ENCODE data around the gene TMEM132A. TPM values are rescaled to one million over a fixed set of nuclear protein-coding genes. Genes with fewer than 3 reads are reported as not detected.
A peak's percentile ranks its signal among the peaks of the same experiment; 100 is the strongest.

The TMEM132A gene
- total and polyA plus RNA-seq, 3 experiments from 2014 or later, result 0.68 to 0.73 TPM; not detected in 1

DNA sequence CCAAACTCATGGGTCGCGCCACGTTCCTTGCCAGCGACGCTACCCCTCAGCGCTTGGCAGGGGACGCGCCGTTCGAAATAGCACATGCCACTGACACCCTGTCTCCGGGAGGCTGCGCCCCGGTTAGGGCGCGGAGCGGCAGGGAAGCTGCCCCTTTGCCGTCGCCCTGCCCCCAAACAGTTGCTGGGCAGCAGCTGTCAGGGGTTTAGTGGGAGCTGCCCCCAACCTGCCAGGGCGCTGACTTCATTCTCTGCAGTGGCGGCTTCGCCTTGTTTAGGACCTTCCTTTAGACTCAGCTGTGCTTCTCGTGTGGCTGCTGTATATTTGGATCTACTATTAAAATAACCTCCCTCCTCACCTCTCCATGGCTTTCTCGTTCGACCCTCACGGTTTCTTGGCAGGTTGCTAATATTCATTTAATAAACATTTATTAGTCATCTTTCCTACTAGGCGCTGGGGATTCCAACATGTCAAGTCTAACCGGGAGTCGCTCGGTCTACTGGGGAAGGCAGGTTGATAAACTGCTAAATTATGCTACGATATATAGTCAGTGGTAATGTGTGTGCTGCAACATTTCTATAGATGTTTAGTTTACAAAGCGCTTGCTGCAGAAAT lies 9.5 kb upstream of the TMEM132A start:
- peak in 2 of 5 donors; percentile 25 to 59 for DNase-seq

GRCh38 chr11:60915248-60915914 lies 8.9 kb upstream of the TMEM132A start:
- DNase-seq, result peak; percentile 63 to 85 (median 64)
- POLR2A ChIA-PET, result interaction anchor here (0.9 to 3.8 kb wide), 8 partner anchors 8 to 177 kb away, joined by 3 to 33 read pairs (median 4); partner anchors contain the start of gene PRPF19
- Mint-ChIP-seq H3K4me1 (peaks cover 55 to 77% (median 59%) of the 10 kb centered on the region in 3 donors), H3K36me3 (peaks cover 5 to 31% (median 9%) of the 10 kb centered on the region in 3 donors), H3K9me3 (no peaks in the 10 kb centered on the region), H3K4me3 (peak overlapping the region; percentile 93 to 99 (median 97)), H3K27ac (peak overlapping the region; percentile 81 to 98 (median 94)), H3K27me3 (no peaks in the 10 kb centered on the region)
- H3K27ac ChIP-seq (ENCODE audit: low read depth, low read length), result peak overlapping the region; percentile 82
- CTCF ChIA-PET, result interaction anchor here (0.6 to 4.8 kb wide), 23 partner anchors 10 to 272 kb away, joined by 3 to 51 read pairs (median 4); partner anchors contain the start of genes CD6, PRPF19 and ZP1
- H3K27me3 ChIP-seq (ENCODE audit: insufficient read depth, low read length, poor library complexity, severe bottlenecking), result no peaks in the 10 kb centered on the region
- H3K4me1 ChIP-seq (ENCODE audit: insufficient read depth, low read length), result peaks cover 47% of the 10 kb centered on the region
- H3K36me3 ChIP-seq (ENCODE audit: insufficient read depth, low read length), result peaks cover 18% of the 10 kb centered on the region
- H3K4me3 ChIP-seq (ENCODE audit: low read length), result peak overlapping the region; percentile 91
- H3K9me3 ChIP-seq (ENCODE audit: low read length), result no peaks in the 10 kb centered on the region

More for the DNA sequence above, 9.5 kb upstream of the TMEM132A start:
- no peaks in the 10 kb centered on the region for H3K27me3 ChIP-seq (ENCODE audit: insufficient read depth, low read length, poor library complexity, severe bottlenecking)
- H3K27ac Mint-ChIP-seq, result peak overlapping the region; percentile 81 to 98 (median 94)
- peak overlapping the region; percentile 91 for H3K4me3 ChIP-seq (ENCODE audit: low read length)
- H3K36me3 Mint-ChIP-seq, result peaks cover 2 to 25% (median 3%) of the 10 kb centered on the region in 3 donors
- H3K27me3 Mint-ChIP-seq, result no peaks in the 10 kb centered on the region
- H3K9me3 Mint-ChIP-seq, result no peaks in the 10 kb centered on the region
- H3K9me3 ChIP-seq (ENCODE audit: low read length), result no peaks in the 10 kb centered on the region
- H3K36me3 ChIP-seq (ENCODE audit: insufficient read depth, low read length), result peaks cover 11% of the 10 kb centered on the region
- H3K27ac ChIP-seq (ENCODE audit: low read depth, low read length), result peak overlapping the region; percentile 82
- ChIA-PET POLR2A (interaction anchor here (0.5 to 3.8 kb wide), 10 partner anchors 9 to 516 kb away, joined by 3 to 33 read pairs (median 4); partner anchors contain the start of genes CD6 and PRPF19), CTCF (interaction anchor here (0.6 to 4.8 kb wide), 21 partner anchors 9 to 273 kb away, joined by 3 to 51 read pairs (median 5); partner anchors contain the start of genes CD6, PRPF19 and ZP1)
- peak overlapping the region; percentile 93 to 99 (median 97) for H3K4me3 Mint-ChIP-seq
- peaks cover 47% of the 10 kb centered on the region for H3K4me1 ChIP-seq (ENCODE audit: insufficient read depth, low read length)
- peaks cover 59 to 83% (median 60%) of the 10 kb centered on the region in 3 donors for H3K4me1 Mint-ChIP-seq

DNA sequence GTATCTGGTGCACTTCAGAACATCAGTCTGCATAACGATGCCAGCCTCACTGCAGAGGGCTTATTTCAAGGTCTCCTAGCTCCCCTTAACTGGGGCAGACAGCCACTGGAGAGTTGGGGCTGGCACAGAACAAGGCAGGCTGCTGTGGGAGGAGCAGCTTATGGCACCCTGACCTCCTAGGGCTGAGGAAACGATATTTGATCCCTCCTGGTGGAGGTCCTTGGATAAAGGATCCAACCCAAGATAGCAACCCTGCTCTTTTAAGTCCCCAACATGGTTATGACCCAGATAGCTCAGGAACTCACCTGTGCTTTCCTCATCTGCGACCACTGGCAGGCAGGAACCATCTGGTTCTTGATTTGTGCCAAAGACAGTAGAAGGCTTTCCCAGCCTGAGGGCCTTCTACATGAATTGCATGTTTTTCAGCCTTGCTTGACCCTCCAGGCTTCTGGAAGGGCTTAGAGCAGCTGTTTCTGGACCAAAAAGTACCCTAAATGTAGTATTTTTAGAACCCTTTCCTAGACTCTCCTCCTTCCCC lies 7.5 kb upstream of the TMEM132A start:
- peak overlapping the region; percentile 6 to 98 (median 66) for H3K27ac Mint-ChIP-seq
- H3K27ac ChIP-seq (ENCODE audit: low read depth, low read length), result no peak overlapping the region
- no peaks in the 10 kb centered on the region for H3K27me3 ChIP-seq (ENCODE audit: insufficient read depth, low read length, poor library complexity, severe bottlenecking)
- H3K36me3 Mint-ChIP-seq, result peaks cover 16 to 45% (median 16%) of the 10 kb centered on the region in 3 donors
- no peaks in the 10 kb centered on the region for H3K9me3 ChIP-seq (ENCODE audit: low read length)
- no peaks in the 10 kb centered on the region for H3K9me3 Mint-ChIP-seq
- POLR2A ChIA-PET, result interaction anchor here (1.1 to 3.8 kb wide), 2 partner anchors 11 to 125 kb away, joined by 4 to 33 read pairs; partner anchors contain the start of gene PRPF19
- no peak for DNase-seq
- CTCF ChIA-PET, result interaction anchor here (0.6 to 2.4 kb wide), 5 partner anchors 18 to 270 kb away, joined by 3 to 20 read pairs (median 5); partner anchors contain the start of gene CD6
- H3K4me3 Mint-ChIP-seq, result peak overlapping the region in 5 of 7 donors; percentile 19 to 99 (median 47)
- peaks cover 0 to 3% of the 10 kb centered on the region in 2 donors for H3K27me3 Mint-ChIP-seq
- no peak overlapping the region for H3K4me3 ChIP-seq (ENCODE audit: low read length)
- H3K4me1 Mint-ChIP-seq, result peaks cover 47 to 64% (median 49%) of the 10 kb centered on the region in 3 donors
- peaks cover 36% of the 10 kb centered on the region for H3K4me1 ChIP-seq (ENCODE audit: insufficient read depth, low read length)
- peaks cover 31% of the 10 kb centered on the region for H3K36me3 ChIP-seq (ENCODE audit: insufficient read depth, low read length)

DNA sequence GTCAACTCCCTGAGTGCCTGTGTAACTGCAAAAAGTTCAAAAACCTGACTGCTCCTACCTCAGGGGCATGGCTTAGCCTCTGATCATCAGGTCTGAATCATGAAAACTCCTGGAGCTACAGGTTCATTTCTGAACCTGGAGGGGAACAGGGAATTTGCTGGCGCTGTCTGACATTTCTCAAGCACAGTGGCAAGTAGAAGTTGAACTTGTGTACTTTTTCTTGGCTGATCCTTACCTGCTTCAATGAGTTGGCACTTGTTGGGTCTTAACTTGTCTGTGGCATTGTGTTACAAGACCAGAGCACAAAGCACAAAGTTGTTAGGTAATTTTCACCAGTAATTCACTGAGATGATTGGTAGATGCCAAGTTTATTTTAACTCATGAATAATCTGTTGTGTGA lies 7.0 kb upstream of the TMEM132A start:
- ChIA-PET POLR2A (no interaction called here), CTCF (interaction anchor here (0.6 kb wide), 1 partner anchor 270 kb away, joined by 3 read pairs; no protein-coding TSS in a partner anchor)
- H3K36me3 Mint-ChIP-seq, result peaks cover 18 to 50% (median 19%) of the 10 kb centered on the region in 3 donors
- peaks cover 0 to 3% of the 10 kb centered on the region in 2 donors for H3K27me3 Mint-ChIP-seq
- DNase-seq, result no peak
- Histone ChIP-seq H3K27ac (ENCODE audit: low read depth, low read length) (no peak overlapping the region), H3K4me3 (ENCODE audit: low read length) (no peak overlapping the region), H3K9me3 (ENCODE audit: low read length) (no peaks in the 10 kb centered on the region), H3K4me1 (ENCODE audit: insufficient read depth, low read length) (peaks cover 31% of the 10 kb centered on the region), H3K36me3 (ENCODE audit: insufficient read depth, low read length) (peaks cover 35% of the 10 kb centered on the region), H3K27me3 (ENCODE audit: insufficient read depth, low read length, poor library complexity, severe bottlenecking) (no peaks in the 10 kb centered on the region)
- H3K4me3 Mint-ChIP-seq, result peak overlapping the region in 1 of 7 donors; percentile 47
- peaks cover 41 to 59% (median 45%) of the 10 kb centered on the region in 3 donors for H3K4me1 Mint-ChIP-seq
- H3K27ac Mint-ChIP-seq, result peak overlapping the region in 6 of 8 donors; percentile 12 to 81 (median 66)
- H3K9me3 Mint-ChIP-seq, result no peaks in the 10 kb centered on the region

- ChIA-PET CTCF (interaction anchor here (1.3 to 1.8 kb wide), 3 partner anchors 10 to 269 kb away, joined by 3 to 5 read pairs (median 3); no protein-coding TSS in a partner anchor), POLR2A (no interaction called here)
- Histone ChIP-seq H3K36me3 (ENCODE audit: insufficient read depth, low read length) (peaks cover 39% of the 10 kb centered on the region), H3K27ac (ENCODE audit: low read depth, low read length) (no peak overlapping the region), H3K4me3 (ENCODE audit: low read length) (no peak overlapping the region), H3K27me3 (ENCODE audit: insufficient read depth, low read length, poor library complexity, severe bottlenecking) (no peaks in the 10 kb centered on the region), H3K4me1 (ENCODE audit: insufficient read depth, low read length) (peaks cover 20% of the 10 kb centered on the region), H3K9me3 (ENCODE audit: low read length) (no peaks in the 10 kb centered on the region)
- DNase-seq, result peak in 1 of 5 donors; percentile 23
- peaks cover 22 to 61% (median 24%) of the 10 kb centered on the region in 3 donors for H3K36me3 Mint-ChIP-seq
- H3K4me3 Mint-ChIP-seq, result no peak overlapping the region
- H3K27ac Mint-ChIP-seq, result peak overlapping the region in 1 of 8 donors; percentile 10
- H3K9me3 Mint-ChIP-seq, result no peaks in the 10 kb centered on the region
- H3K27me3 Mint-ChIP-seq, result peaks cover 2 to 6% of the 10 kb centered on the region in 2 donors
- H3K4me1 Mint-ChIP-seq, result peaks cover 33 to 51% (median 41%) of the 10 kb centered on the region in 3 donors
These were observed 5.9 kb upstream of the TMEM132A start for GRCh38 chr11:60918251-60918938.

DNA sequence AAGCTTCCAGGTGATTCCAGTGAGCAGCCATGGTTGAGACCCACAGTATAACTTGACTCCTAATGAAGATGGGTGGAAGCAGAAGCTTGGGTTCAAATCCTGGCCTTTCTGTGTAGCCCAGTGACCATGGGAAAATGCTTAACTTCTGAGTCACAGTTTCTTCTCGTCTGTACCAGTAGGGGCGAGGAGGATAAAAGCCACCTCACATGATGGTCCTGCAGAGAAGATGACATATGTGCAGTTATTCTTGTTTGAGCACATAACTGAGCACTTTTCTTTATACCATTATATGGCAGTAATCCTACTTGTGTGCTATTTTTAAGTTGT lies 5.4 kb upstream of the TMEM132A start:
- Mint-ChIP-seq H3K9me3 (no peaks in the 10 kb centered on the region), H3K36me3 (peaks cover 22 to 60% (median 25%) of the 10 kb centered on the region in 3 donors)

GRCh38 chr11:60919320-60919719 lies 4.9 kb upstream of the TMEM132A start:
- CTCF ChIA-PET, result interaction anchor here (1.4 to 1.8 kb wide), 2 partner anchors 89 to 268 kb away, joined by 3 to 5 read pairs; no protein-coding TSS in a partner anchor

More for the DNA sequence above, 5.4 kb upstream of the TMEM132A start:
- Mint-ChIP-seq H3K4me3 (no peak overlapping the region), H3K27me3 (peaks cover 4 to 7% of the 10 kb centered on the region in 2 donors), H3K4me1 (peaks cover 30 to 50% (median 36%) of the 10 kb centered on the region in 3 donors), H3K27ac (no peak overlapping the region)
- POLR2A ChIA-PET, result no interaction called here
- Histone ChIP-seq H3K4me1 (ENCODE audit: insufficient read depth, low read length) (peaks cover 20% of the 10 kb centered on the region), H3K27me3 (ENCODE audit: insufficient read depth, low read length, poor library complexity, severe bottlenecking) (peaks cover 5% of the 10 kb centered on the region), H3K4me3 (ENCODE audit: low read length) (no peak overlapping the region), H3K36me3 (ENCODE audit: insufficient read depth, low read length) (peaks cover 39% of the 10 kb centered on the region), H3K27ac (ENCODE audit: low read depth, low read length) (no peak overlapping the region), H3K9me3 (ENCODE audit: low read length) (no peaks in the 10 kb centered on the region)
- CTCF ChIA-PET, result interaction anchor here (1.3 to 1.8 kb wide), 3 partner anchors 9 to 269 kb away, joined by 3 to 5 read pairs (median 3); no protein-coding TSS in a partner anchor
- no peak for DNase-seq

More at GRCh38 chr11:60919320-60919719, 4.9 kb upstream of the TMEM132A start:
- Mint-ChIP-seq H3K4me3 (no peak overlapping the region), H3K27ac (no peak overlapping the region), H3K4me1 (peaks cover 31 to 50% (median 33%) of the 10 kb centered on the region in 3 donors), H3K9me3 (no peaks in the 10 kb centered on the region), H3K36me3 (peaks cover 22 to 58% (median 25%) of the 10 kb centered on the region in 3 donors), H3K27me3 (peaks cover 4 to 7% of the 10 kb centered on the region in 2 donors)
- Histone ChIP-seq H3K9me3 (ENCODE audit: low read length) (no peaks in the 10 kb centered on the region), H3K4me1 (ENCODE audit: insufficient read depth, low read length) (peaks cover 23% of the 10 kb centered on the region), H3K36me3 (ENCODE audit: insufficient read depth, low read length) (peaks cover 39% of the 10 kb centered on the region), H3K27me3 (ENCODE audit: insufficient read depth, low read length, poor library complexity, severe bottlenecking) (peaks cover 8% of the 10 kb centered on the region), H3K4me3 (ENCODE audit: low read length) (no peak overlapping the region), H3K27ac (ENCODE audit: low read depth, low read length) (no peak overlapping the region)
- POLR2A ChIA-PET, result no interaction called here
- no peak for DNase-seq

Data from CD8-positive, alpha-beta memory T cell (primary cell).